GM19455 (cell line): Measurements from ENCODE around the gene ZBTB4.

ENCODE experiments used
- ATAC-seq: cut with Tn5 transposase; IDR thresholded peaks from one replicate; pipeline ENCODE4 v1.9.1; 2021; ENCODE audit not compliant: unreplicated experiment

The ZBTB4 gene

GRCh38 chr17:7444682-7445618 is 34.5 kb downstream of the ZBTB4 start, which contains the start of gene CHRNB1:
Gene CHRNB1 (plus strand): TSS chr17:7445061. CDS start chr17:7445128, 67 bp downstream.
- ATAC-seq: peak; percentile 72

GRCh38 chr17:7443499-7444485 is 35.6 kb downstream of the ZBTB4 start:
- no peak for ATAC-seq

GRCh38 chr17:7442142-7442541 is 37.3 kb downstream of the ZBTB4 start:
- no peak for ATAC-seq

GRCh38 chr17:7441266-7441665 is 38.2 kb downstream of the ZBTB4 start:
- no peak for ATAC-seq

GRCh38 chr17:7440834-7441195 is 38.6 kb downstream of the ZBTB4 start:
- ATAC-seq: no peak

GRCh38 chr17:7440113-7440833 is 39.2 kb downstream of the ZBTB4 start:
- no peak for ATAC-seq

GRCh38 chr17:7439462-7440112 is 39.8 kb downstream of the ZBTB4 start, which contains the start of gene FGF11:
Gene FGF11 (plus strand): TSS chr17:7439512. CDS start chr17:7439621, 109 bp downstream.
- ATAC-seq: no peak

GRCh38 chr17:7438656-7439460 is 40.6 kb downstream of the ZBTB4 start:
- ATAC-seq: no peak

- no peak for ATAC-seq
Observed at GRCh38 chr17:7437950-7438614, 41.3 kb downstream of the ZBTB4 start.

GRCh38 chr17:7437369-7437863 is 42.0 kb downstream of the ZBTB4 start:
- peak; percentile 1 for ATAC-seq

- ATAC-seq: peak; percentile 30
Observed at GRCh38 chr17:7436556-7437368, 42.7 kb downstream of the ZBTB4 start.

GRCh38 chr17:7435676-7436555 is 43.5 kb downstream of the ZBTB4 start:
- ATAC-seq: peak; percentile 22

- no peak for ATAC-seq
Observed at GRCh38 chr17:7432296-7432695, 47.1 kb downstream of the ZBTB4 start.

- ATAC-seq: no peak
Observed at GRCh38 chr17:7431231-7431630, 48.2 kb downstream of the ZBTB4 start.

- ATAC-seq: no peak
Observed at GRCh38 chr17:7429722-7430121, 49.7 kb downstream of the ZBTB4 start.

GRCh38 chr17:7428557-7428956 is 50.9 kb downstream of the ZBTB4 start, which contains the start of gene SPEM3:
Gene SPEM3 (plus strand): TSS chr17:7428857. CDS start chr17:7428903, 46 bp downstream.
- no peak for ATAC-seq

GRCh38 chr17:7427549-7427948 is 51.9 kb downstream of the ZBTB4 start:
- no peak for ATAC-seq
